HCT116 (cell line): Measurements from ENCODE around the gene SLC24A5. TPM values are rescaled to one million over a fixed set of nuclear protein-coding genes. Genes with fewer than 3 reads are reported as not detected.

Experiments used
- ATAC-seq: fragments of 200-7000 bp; cut with Tn5 transposase; 2 replicates; pipeline ENCODE4 v1.9.1; 2020; ENCODE audit warnings: mild to moderate bottlenecking, moderate library complexity
- BruUV-seq: library from RNA; stranded (reverse); fragments of 400-500 nt; replicated peaks from 2 replicates; lab custom pipeline; 2021; lab: Mats Ljungman, UMichigan
- CTCF ChIA-PET: fragments of 300-600 bp; sonication (Branson Sonifier 250); formaldehyde crosslinking; loops from one replicate; lab custom pipeline; 2021; ENCODE audit warnings: antibody characterized with exemption; lab: Charles Lee
- POLR2A ChIA-PET: fragments of 300-600, 350-600 bp; sonication (Branson Sonifier 250); formaldehyde crosslinking; loops from one replicate; lab custom pipeline; 2021; ENCODE audit warnings: antibody characterized with exemption; lab: Charles Lee
- RAD21 ChIA-PET, 2 experiments: fragments of 300-600 bp; sonication (Branson Sonifier 250); formaldehyde crosslinking; loops; one replicate each; lab custom pipeline; 2023; ENCODE audit warnings: low total read pairs in 2 of 2; ENCODE audit not compliant: uncharacterized antibody in 2 of 2, unreplicated experiment in 2 of 2, low non-redundant PET in 1 of 2; lab: Charles Lee
- DNase-seq: peaks from one replicate; pipeline ENCODE4 v3.0.0-alpha.2; 2010; ENCODE audit warnings: low read depth, low spot score
- H2AFZ ChIP-seq: fragments of 200-600 bp; shearing (Covaris generic), sonication (generic); 2 replicates; pipeline ENCODE4 v1.6.1; 2017; ENCODE audit warnings: low read depth, mixed run types, mixed read lengths, antibody characterized with exemption, low read length; ENCODE audit not compliant: poor library complexity, severe bottlenecking
- H3K27ac ChIP-seq: 2 replicates; pipeline ENCODE4 v1.5.1; 2012; ENCODE audit warnings: low read depth, low read length
- H3K27me3 ChIP-seq: fragments of 200-600 bp; sonication (generic); 2 replicates; pipeline ENCODE4 v1.6.1; 2016; ENCODE audit warnings: mixed run types, low read length, mixed read lengths; ENCODE audit not compliant: insufficient read depth
- H3K36me3 ChIP-seq, 2 experiments: fragments of 200-500 bp in 1 of 2; fragments of 200-600 bp in 1 of 2; sonication (Bioruptor generic) in 1 of 2; sonication (generic) in 1 of 2; 2 replicates each; pipeline versions ENCODE4 v1.5.1 to v1.6.1; 2014 to 2016; ENCODE audit warnings: low read length in 2 of 2, inconsistent platforms in 1 of 2, mixed read lengths in 1 of 2, mixed run types in 1 of 2; ENCODE audit not compliant: insufficient read depth in 2 of 2, control insufficient read depth in 1 of 2
- H3K4me1 ChIP-seq, 2 experiments: fragments of 200-600 bp in 1 of 2; sonication (generic) in 1 of 2; 2 replicates each; pipeline versions ENCODE4 v1.5.1 to v1.6.1; 2012 to 2017; ENCODE audit warnings: low read length in 2 of 2, inconsistent platforms in 1 of 2, mild to moderate bottlenecking in 1 of 2, mixed read lengths in 1 of 2, mixed run types in 1 of 2, moderate library complexity in 1 of 2; ENCODE audit not compliant: insufficient read depth in 2 of 2, control insufficient read depth in 1 of 2
- H3K4me2 ChIP-seq: fragments of 200-600 bp; sonication (generic); 2 replicates; pipeline ENCODE4 v1.6.1; 2017; ENCODE audit warnings: mixed run types, low read length, mixed read lengths
- H3K4me3 ChIP-seq, 2 experiments: fragments of 200-600 bp in 1 of 2; sonication (generic) in 1 of 2; replicated peaks in 1 of 2; 2 replicates each; pipeline ENCODE4 v1.5.1; 2011 to 2016; ENCODE audit warnings: low read length in 2 of 2, control low read depth in 1 of 2, low read depth in 1 of 2, mild to moderate bottlenecking in 1 of 2, mixed read lengths in 1 of 2, mixed run types in 1 of 2
- H3K79me2 ChIP-seq: fragments of 200-600 bp; sonication (generic); 2 replicates; pipeline ENCODE4 v1.6.1; 2017; ENCODE audit warnings: mild to moderate bottlenecking, mixed run types, low read length, moderate library complexity, mixed read lengths; ENCODE audit not compliant: insufficient read depth
- H3K9ac ChIP-seq: fragments of 200-600 bp; sonication (generic); 2 replicates; pipeline ENCODE4 v1.6.1; 2016; ENCODE audit warnings: low read length, mixed read lengths
- H3K9me2 ChIP-seq: fragments of 200-600 bp; sonication (generic), shearing (Covaris generic); 2 replicates; pipeline ENCODE4 v1.6.1; 2017; ENCODE audit warnings: mixed run types, mild to moderate bottlenecking, moderate library complexity; ENCODE audit not compliant: insufficient read depth
- H3K9me3 ChIP-seq, 2 experiments: fragments of 200-500 bp in 1 of 2; fragments of 200-600 bp in 1 of 2; sonication (Bioruptor generic) in 1 of 2; sonication (generic) in 1 of 2; 2 replicates each; pipeline ENCODE4 v1.6.1; 2014 to 2017; ENCODE audit warnings: low read length in 2 of 2, mixed read lengths in 2 of 2, inconsistent platforms in 1 of 2, low read depth in 1 of 2, mild to moderate bottlenecking in 1 of 2, mixed run types in 1 of 2, moderate library complexity in 1 of 2; ENCODE audit not compliant: control insufficient read depth in 1 of 2, insufficient read depth in 1 of 2
- H4K20me1 ChIP-seq: fragments of 200-600 bp; sonication (generic), shearing (Covaris generic); 2 replicates; pipeline ENCODE4 v1.6.1; 2017; ENCODE audit warnings: mixed run types, mild to moderate bottlenecking, moderate library complexity; ENCODE audit not compliant: insufficient read depth
- ELF1 ChIP-seq: IDR thresholded peaks from 2 replicates; pipeline ENCODE4 v1.6.1; 2012; ENCODE audit warnings: low read depth, borderline replicate concordance
- POLR2AphosphoS5 ChIP-seq: IDR thresholded peaks from 2 replicates; pipeline ENCODE4 v1.6.1; 2011; ENCODE audit warnings: mild to moderate bottlenecking, low read depth, low read length, moderate library complexity
- RAD21 ChIP-seq: IDR thresholded peaks from 2 replicates; pipeline ENCODE4 v1.6.1; 2012; ENCODE audit warnings: low read depth, mild to moderate bottlenecking
- TCF7L2 ChIP-seq: IDR thresholded peaks from 2 replicates; pipeline ENCODE4 v1.7.0; 2011; ENCODE audit warnings: borderline replicate concordance, inconsistent platforms; ENCODE audit not compliant: insufficient read depth, insufficient read length; ENCODE audit errors: extremely low read depth
- ZFX ChIP-seq: fragments of 450-650 bp; IDR thresholded peaks from 2 replicates; pipeline ENCODE4 v1.6.1; 2017
- intact Hi-C: fragments of 100-400 bp; cut with micrococcal nuclease; formaldehyde crosslinking; loops from 2 replicates; pipeline ENCODE4 v1.10.0; 2022
- total RNA-seq: library from RNA; stranded (reverse); gene quantifications from one replicate; pipeline ENCODE4 v1.2.1, GENCODE V29; 2021; ENCODE audit not compliant: unreplicated experiment
- TF ChIP-seq, protein P1 (sequence below): IDR thresholded peaks from 2 replicates; pipeline ENCODE4 v1.6.1; 2012
- TF ChIP-seq, protein P2 (sequence below): IDR thresholded peaks from 2 replicates; pipeline ENCODE4 v1.6.1; 2012; ENCODE audit warnings: low read depth

SLC24A5 gene
- total RNA-seq, 1 experiment from 2014 or later: not detected

DNA sequence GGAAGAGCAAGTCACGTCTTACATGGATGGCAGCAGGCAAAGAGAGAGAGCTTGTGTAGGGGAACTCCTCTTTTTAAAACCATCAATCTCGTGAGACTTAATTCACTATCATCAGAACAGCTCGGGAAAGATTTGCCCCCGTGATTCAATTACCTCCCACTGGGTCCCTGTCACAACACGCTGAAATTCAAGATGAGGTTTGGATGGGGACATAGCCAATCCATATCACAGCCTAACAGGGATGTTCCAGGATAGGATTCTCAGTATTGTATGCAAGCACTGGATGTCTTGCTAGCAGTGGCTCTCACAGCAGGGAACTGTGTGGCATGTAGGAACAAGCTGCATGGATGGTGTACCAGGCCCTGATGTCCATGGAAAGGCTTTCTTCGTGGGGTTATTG, 47.8 kb upstream of the SLC24A5 start:
- BruUV-seq: no TSS peak
- no peak overlapping the region for H2AFZ ChIP-seq
- no peaks in the 10 kb centered on the region for H3K36me3 ChIP-seq
- no peak overlapping the region for H3K4me3 ChIP-seq
- no peak for TF ChIP-seq POLR2AphosphoS5
- no peak for TF ChIP-seq ELF1
- no peak for TF ChIP-seq RAD21
- TF ChIP-seq, protein P1, sequence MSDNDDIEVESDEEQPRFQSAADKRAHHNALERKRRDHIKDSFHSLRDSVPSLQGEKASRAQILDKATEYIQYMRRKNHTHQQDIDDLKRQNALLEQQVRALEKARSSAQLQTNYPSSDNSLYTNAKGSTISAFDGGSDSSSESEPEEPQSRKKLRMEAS: no peak
- no peak for TF ChIP-seq ZFX
- no peak for TF ChIP-seq TCF7L2
- TF ChIP-seq, protein P2, sequence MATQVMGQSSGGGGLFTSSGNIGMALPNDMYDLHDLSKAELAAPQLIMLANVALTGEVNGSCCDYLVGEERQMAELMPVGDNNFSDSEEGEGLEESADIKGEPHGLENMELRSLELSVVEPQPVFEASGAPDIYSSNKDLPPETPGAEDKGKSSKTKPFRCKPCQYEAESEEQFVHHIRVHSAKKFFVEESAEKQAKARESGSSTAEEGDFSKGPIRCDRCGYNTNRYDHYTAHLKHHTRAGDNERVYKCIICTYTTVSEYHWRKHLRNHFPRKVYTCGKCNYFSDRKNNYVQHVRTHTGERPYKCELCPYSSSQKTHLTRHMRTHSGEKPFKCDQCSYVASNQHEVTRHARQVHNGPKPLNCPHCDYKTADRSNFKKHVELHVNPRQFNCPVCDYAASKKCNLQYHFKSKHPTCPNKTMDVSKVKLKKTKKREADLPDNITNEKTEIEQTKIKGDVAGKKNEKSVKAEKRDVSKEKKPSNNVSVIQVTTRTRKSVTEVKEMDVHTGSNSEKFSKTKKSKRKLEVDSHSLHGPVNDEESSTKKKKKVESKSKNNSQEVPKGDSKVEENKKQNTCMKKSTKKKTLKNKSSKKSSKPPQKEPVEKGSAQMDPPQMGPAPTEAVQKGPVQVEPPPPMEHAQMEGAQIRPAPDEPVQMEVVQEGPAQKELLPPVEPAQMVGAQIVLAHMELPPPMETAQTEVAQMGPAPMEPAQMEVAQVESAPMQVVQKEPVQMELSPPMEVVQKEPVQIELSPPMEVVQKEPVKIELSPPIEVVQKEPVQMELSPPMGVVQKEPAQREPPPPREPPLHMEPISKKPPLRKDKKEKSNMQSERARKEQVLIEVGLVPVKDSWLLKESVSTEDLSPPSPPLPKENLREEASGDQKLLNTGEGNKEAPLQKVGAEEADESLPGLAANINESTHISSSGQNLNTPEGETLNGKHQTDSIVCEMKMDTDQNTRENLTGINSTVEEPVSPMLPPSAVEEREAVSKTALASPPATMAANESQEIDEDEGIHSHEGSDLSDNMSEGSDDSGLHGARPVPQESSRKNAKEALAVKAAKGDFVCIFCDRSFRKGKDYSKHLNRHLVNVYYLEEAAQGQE: no peak
- DNase-seq: no peak
- H3K27ac ChIP-seq: no peak overlapping the region
- H3K79me2 ChIP-seq: no peaks in the 10 kb centered on the region
- no peaks in the 10 kb centered on the region for H3K9me2 ChIP-seq
- no peak for ATAC-seq
- intact Hi-C loops: no loop called here
- no peak overlapping the region for H3K4me2 ChIP-seq
- H3K9ac ChIP-seq: no peak overlapping the region
- peaks cover 0 to 3% of the 10 kb centered on the region in 2 experiments; a peak in 2 of 4 replicates for H3K9me3 ChIP-seq
- ChIA-PET CTCF (no interaction called here), RAD21 (no interaction called here), POLR2A (no interaction called here)
- no peaks in the 10 kb centered on the region for H4K20me1 ChIP-seq
- no peaks in the 10 kb centered on the region for H3K4me1 ChIP-seq
- H3K27me3 ChIP-seq: no peaks in the 10 kb centered on the region
